A204.1 (cell line): Measurements from ENCODE around the gene NUB1.

Experiments
- FAIRE-seq: peaks from 2 replicates; lab custom pipeline; 2012; peaks lifted over from hg19 to GRCh38; lab: Jason Lieb, UNC

The NUB1 gene

GRCh38 chr7:151378011-151378410 lies 36.4 kb downstream of the NUB1 start:
- no peak for FAIRE-seq

- no peak for FAIRE-seq
Observed at GRCh38 chr7:151378496-151379192, 37.0 kb downstream of the NUB1 start.

GRCh38 chr7:151379193-151379520 lies 37.5 kb downstream of the NUB1 start:
- no peak for FAIRE-seq

- FAIRE-seq = no peak
Observed at GRCh38 chr7:151379534-151380198, 38.1 kb downstream of the NUB1 start.

GRCh38 chr7:151380199-151381097 lies 38.8 kb downstream of the NUB1 start:
- FAIRE-seq = no peak

- no peak for FAIRE-seq
Observed at GRCh38 chr7:151381098-151381347, 39.4 kb downstream of the NUB1 start.

GRCh38 chr7:151381348-151382078 lies 39.9 kb downstream of the NUB1 start:
- FAIRE-seq = no peak

- no peak for FAIRE-seq
Observed at GRCh38 chr7:151382079-151382885, 40.7 kb downstream of the NUB1 start.

GRCh38 chr7:151383638-151384351 lies 42.2 kb downstream of the NUB1 start:
- no peak for FAIRE-seq

- no peak for FAIRE-seq
Observed at GRCh38 chr7:151384352-151384697, 42.7 kb downstream of the NUB1 start.

- FAIRE-seq = no peak
Observed at GRCh38 chr7:151384776-151385625, 43.4 kb downstream of the NUB1 start.

GRCh38 chr7:151385626-151386300 lies 44.2 kb downstream of the NUB1 start:
- FAIRE-seq = no peak

GRCh38 chr7:151386301-151387160 lies 44.9 kb downstream of the NUB1 start:
- FAIRE-seq = no peak

- no peak for FAIRE-seq
Observed at GRCh38 chr7:151387161-151388006, 45.8 kb downstream of the NUB1 start.

GRCh38 chr7:151388007-151388297 lies 46.3 kb downstream of the NUB1 start:
- FAIRE-seq = no peak

GRCh38 chr7:151388430-151388829 lies 46.8 kb downstream of the NUB1 start:
- no peak for FAIRE-seq

GRCh38 chr7:151389096-151389767 lies 47.6 kb downstream of the NUB1 start:
- FAIRE-seq = no peak
